Measurements from ENCODE around the gene RITA1. TPM values are rescaled to one million over a fixed set of nuclear protein-coding genes. Genes with fewer than 3 reads are reported as not detected.

Gene RITA1
- 10 to 100 TPM; 31.7 to 84.1 (median 41.2) TPM for total RNA-seq
- polyA plus RNA-seq: 10 to 100 TPM; 17.5 to 19.6 (median 18.6) TPM
- long read RNA-seq, donor 1, transcript RITA1-201 (4 exons, 2,053 nt): major isoform, 7 of 8 reads
- long read RNA-seq, donor 1, partial matches to known transcripts: 0 of 8 reads
- long read RNA-seq, donor 1, other reads (novel, unspliced or antisense): 0 of 8 reads
- long read RNA-seq, donor 2, partial matches to known transcripts: 0 of 4 reads
- long read RNA-seq, donor 2, other reads (novel, unspliced or antisense): 0 of 4 reads
- long read RNA-seq, donor 3, transcript RITA1-201 (4 exons, 2,053 nt): major isoform, 7 of 7 reads
- long read RNA-seq, donor 3, partial matches to known transcripts: 0 of 7 reads
- long read RNA-seq, donor 3, other reads (novel, unspliced or antisense): 0 of 7 reads
- long read RNA-seq, donor 4, transcript RITA1-201 (4 exons, 2,053 nt): major isoform, 33 of 47 reads
- long read RNA-seq, donor 4, partial matches to known transcripts: 10 of 47 reads
- long read RNA-seq, donor 4, other reads (novel, unspliced or antisense): 2 of 47 reads
- long read RNA-seq, donor 5, transcript RITA1-202 (4 exons, 2,041 nt): minor isoform, 8 of 92 reads
- long read RNA-seq, donor 5, transcript RITA1-201 (4 exons, 2,053 nt): major isoform, 81 of 92 reads
- long read RNA-seq, donor 5, partial matches to known transcripts: 2 of 92 reads
- long read RNA-seq, donor 5, other reads (novel, unspliced or antisense): 1 of 92 reads
- long read RNA-seq, donor 6, transcript RITA1-201 (4 exons, 2,053 nt): major isoform, 21 of 28 reads
- long read RNA-seq, donor 6, partial matches to known transcripts: 1 of 28 reads
- long read RNA-seq, donor 6, other reads (novel, unspliced or antisense): 2 of 28 reads
- long read RNA-seq, donor 7, transcript RITA1-201 (4 exons, 2,053 nt): major isoform, 7 of 7 reads
- long read RNA-seq, donor 7, partial matches to known transcripts: 0 of 7 reads
- long read RNA-seq, donor 7, other reads (novel, unspliced or antisense): 0 of 7 reads
- long read RNA-seq, donor 8, transcript RITA1-201 (4 exons, 2,053 nt): major isoform, 13 of 14 reads
- long read RNA-seq, donor 8, partial matches to known transcripts: 0 of 14 reads
- long read RNA-seq, donor 8, other reads (novel, unspliced or antisense): 0 of 14 reads
- long read RNA-seq, donor 9, transcript RITA1-201 (4 exons, 2,053 nt): major isoform, 6 of 7 reads
- long read RNA-seq, donor 9, partial matches to known transcripts: 0 of 7 reads
- long read RNA-seq, donor 9, other reads (novel, unspliced or antisense): 0 of 7 reads
- long read RNA-seq, donor 10, transcript RITA1-201 (4 exons, 2,053 nt): major isoform, 8 of 8 reads
- long read RNA-seq, donor 10, partial matches to known transcripts: 0 of 8 reads
- long read RNA-seq, donor 10, other reads (novel, unspliced or antisense): 0 of 8 reads

GRCh38 chr12:113185180-113186032 is at the start of gene RITA1, which contains the start of gene DDX54:
RITA1 (plus strand) TSS chr12:113185721; CDS start chr12:113186747, 1,026 bp downstream.
DDX54 (minus strand) TSS chr12:113185478; CDS start chr12:113185451, 27 bp downstream.
- Histone ChIP-seq H3K27ac (peak within 1 kb of the TSS; percentile 69 to 98 (median 90)), H3K36me3 (replicated peaks in 1 of 2) (peaks cover 0 to 14% of the 10 kb centered on the region in 2 donors), H3K27me3 (no peaks in the 10 kb centered on the region), H3K9me3 (replicated peaks in 1 of 3) (no peaks in the 10 kb centered on the region), H3K4me3 (peak within 1 kb of the TSS; percentile 30 to 95 (median 64)), H3K4me1 (replicated peaks in 1 of 2) (peaks cover 16 to 35% of the 10 kb centered on the region in 2 donors)
- 0 to 1% (median 0%) methylated on average over 12 to 89 of the region's 89 CpGs for WGBS, 4 donors
- intact Hi-C loops (cut with DNase I): loop anchor here in 1 of 2 donors (10.0 kb wide), 1 partner anchor 239 kb away; the partner anchor contains the start of gene SDSL
- DNase-seq: peak; percentile 77 to 88 (median 85)
- TF ChIP-seq CTCF (IDR thresholded peaks at IDR 0.05) (peak in 1 of 6 experiments; percentile 12), POLR2A (IDR thresholded peaks at IDR 0.05) (peak; percentile 51 to 63)

GRCh38 chr12:113136128-113136989 is 49.2 kb upstream of the RITA1 start:
- Histone ChIP-seq H3K36me3 (replicated peaks in 1 of 2) (no peaks in the 10 kb centered on the region), H3K4me1 (replicated peaks in 1 of 2) (peaks cover 0 to 23% of the 10 kb centered on the region in 2 donors), H3K4me3 (peak overlapping the region in 2 of 4 donors; percentile 22 to 59), H3K27me3 (no peaks in the 10 kb centered on the region), H3K27ac (peak overlapping the region in 3 of 5 donors; percentile 60 to 88 (median 68)), H3K9me3 (replicated peaks in 1 of 3) (no peaks in the 10 kb centered on the region)
- 29 to 44% (median 35%) methylated on average over 16 to 21 of the region's 21 CpGs for WGBS, 4 donors
- intact Hi-C loops (cut with DNase I): no loop called here
- TF ChIP-seq CTCF (IDR thresholded peaks at IDR 0.05) (no peak), POLR2A (IDR thresholded peaks at IDR 0.05) (no peak)
- peak; percentile 71 to 86 (median 83) for DNase-seq

- TF ChIP-seq POLR2A (IDR thresholded peaks at IDR 0.05): no peak
- no peak for TF ChIP-seq CTCF (IDR thresholded peaks at IDR 0.05)
- H3K27ac ChIP-seq: peak overlapping the region in 2 of 5 donors; percentile 20 to 88
- H3K36me3 ChIP-seq (replicated peaks in 1 of 2): no peaks in the 10 kb centered on the region
- no peak for DNase-seq
- no peaks in the 10 kb centered on the region for H3K27me3 ChIP-seq
- intact Hi-C loops (cut with DNase I): no loop called here
- 80 to 95% (median 85%) methylated on average over 5 to 6 of the region's 6 CpGs for WGBS, 4 donors
- H3K4me1 ChIP-seq (replicated peaks in 1 of 2): peaks cover 7 to 29% of the 10 kb centered on the region in 2 donors
- H3K9me3 ChIP-seq (replicated peaks in 1 of 3): no peaks in the 10 kb centered on the region
- H3K4me3 ChIP-seq: no peak overlapping the region
Measured at GRCh38 chr12:113136990-113137511, 48.5 kb upstream of the RITA1 start.

All from adrenal gland (tissue), 19 donors.